LHCN-M2 (cell line): ENCODE data around the gene ABHD2. TPM values are rescaled to one million over a fixed set of nuclear protein-coding genes. Genes with fewer than 3 reads are reported as not detected.

ENCODE experiments used
- DNase-seq: peaks from one replicate; pipeline ENCODE4 v3.0.0-alpha.2; 2012; ENCODE audit warnings: low read depth
- total RNA-seq: library from RNA; depleted of rRNA; stranded (reverse); fragments of >200 nt; gene quantifications from 2 replicates; pipeline ENCODE4 v1.2.3, GENCODE V29; 2014

The ABHD2 gene
- total RNA-seq, 1 experiment from 2014 or later: 95.9 TPM

- DNase-seq: no peak
Measured at GRCh38 chr15:89098281-89098680, 10.0 kb downstream of the ABHD2 start.

GRCh38 chr15:89099968-89100367 is 11.7 kb downstream of the ABHD2 start:
- DNase-seq: no peak

- peak; percentile 94 for DNase-seq
Measured at GRCh38 chr15:89101302-89102193, 13.3 kb downstream of the ABHD2 start.

- DNase-seq: no peak
Measured at GRCh38 chr15:89103481-89104171, 15.4 kb downstream of the ABHD2 start.

- DNase-seq: peak; percentile 67
Measured at GRCh38 chr15:89104172-89104564, 15.9 kb downstream of the ABHD2 start.

GRCh38 chr15:89105147-89105546 is 16.9 kb downstream of the ABHD2 start:
- DNase-seq: peak; percentile 98

GRCh38 chr15:89106200-89106599 is 17.9 kb downstream of the ABHD2 start:
- DNase-seq: no peak

GRCh38 chr15:89107984-89108383 is 19.7 kb downstream of the ABHD2 start:
- no peak for DNase-seq

- no peak for DNase-seq
Measured at GRCh38 chr15:89108835-89109234, 20.6 kb downstream of the ABHD2 start.

- DNase-seq: no peak
Measured at GRCh38 chr15:89109238-89109637, 21.0 kb downstream of the ABHD2 start.

- DNase-seq: no peak
Measured at GRCh38 chr15:89110060-89110459, 21.8 kb downstream of the ABHD2 start.

GRCh38 chr15:89111352-89111751 is 23.1 kb downstream of the ABHD2 start:
- no peak for DNase-seq

- DNase-seq: no peak
Measured at GRCh38 chr15:89111961-89112340, 23.7 kb downstream of the ABHD2 start.

- peak; percentile 83 for DNase-seq
Measured at GRCh38 chr15:89112341-89112971, 24.2 kb downstream of the ABHD2 start.

GRCh38 chr15:89113296-89114024 is 25.2 kb downstream of the ABHD2 start:
- DNase-seq: no peak

GRCh38 chr15:89114990-89115389 is 26.7 kb downstream of the ABHD2 start:
- DNase-seq: peak; percentile 72

GRCh38 chr15:89115547-89115946 is 27.3 kb downstream of the ABHD2 start:
- DNase-seq: no peak

GRCh38 chr15:89116404-89116803 is 28.1 kb downstream of the ABHD2 start:
- no peak for DNase-seq

- no peak for DNase-seq
Measured at GRCh38 chr15:89117790-89118189, 29.5 kb downstream of the ABHD2 start.

GRCh38 chr15:89118481-89118989 is 30.3 kb downstream of the ABHD2 start:
- no peak for DNase-seq
